HEK293T (cell line): ENCODE measurements around the gene MGRN1.
A peak's percentile ranks its signal among the peaks of the same experiment; 100 is the strongest.

Source experiments
- CTCF ChIA-PET: fragments of 350-600 bp; formaldehyde crosslinking; extraction: SDS; loops from one replicate; lab custom pipeline; 2021; ENCODE audit warnings: antibody characterized with exemption, inconsistent platforms; lab: Yijun Ruan, JAX
- POLR2A ChIA-PET: fragments of 350-600 bp; formaldehyde crosslinking; extraction: SDS; loops from one replicate; lab custom pipeline; 2020; ENCODE audit warnings: antibody characterized with exemption, inconsistent platforms; lab: Yijun Ruan, JAX
- DNase-seq: peaks from one replicate; pipeline ENCODE4 v3.0.0; 2012; ENCODE audit warnings: mixed read lengths; ENCODE audit errors: extremely low spot score
- ARNT ChIP-seq: fragments of 450-650 bp; IDR thresholded peaks from 2 replicates; pipeline ENCODE4 v1.6.1; 2017; ENCODE audit warnings: mild to moderate bottlenecking
- BHLHE40 ChIP-seq: fragments of 450-650 bp; IDR thresholded peaks from 2 replicates; pipeline ENCODE4 v1.6.1; 2016; ENCODE audit warnings: mild to moderate bottlenecking, moderate library complexity, borderline replicate concordance
- CTBP1 ChIP-seq: fragments of 450-650 bp; IDR thresholded peaks from 2 replicates; pipeline ENCODE4 v1.6.1; 2016; ENCODE audit warnings: borderline replicate concordance
- ELF4 ChIP-seq: fragments of 450-650 bp; IDR thresholded peaks from 2 replicates; pipeline ENCODE4 v1.6.1; 2017; ENCODE audit warnings: antibody characterized with exemption
- FOXA1 ChIP-seq: fragments of 450-650 bp; IDR thresholded peaks from 2 replicates; pipeline ENCODE4 v1.6.1; 2016; ENCODE audit warnings: mild to moderate bottlenecking
- FOXK2 ChIP-seq: fragments of 450-650 bp; IDR thresholded peaks from 2 replicates; pipeline ENCODE4 v1.6.1; 2016; ENCODE audit warnings: mild to moderate bottlenecking
- FOXM1 ChIP-seq: fragments of 450-650 bp; IDR thresholded peaks from 2 replicates; pipeline ENCODE4 v1.6.1; 2017; ENCODE audit warnings: mild to moderate bottlenecking, borderline replicate concordance
- HDGF ChIP-seq: fragments of 450-650 bp; IDR thresholded peaks from 2 replicates; pipeline ENCODE4 v1.6.1; 2017; ENCODE audit warnings: antibody characterized with exemption, borderline replicate concordance
- L3MBTL2 ChIP-seq: fragments of 450-650 bp; conservative IDR thresholded peaks from 2 replicates; pipeline ENCODE4 v1.6.1; 2016; ENCODE audit warnings: mild to moderate bottlenecking
- LEF1 ChIP-seq: fragments of 450-650 bp; IDR thresholded peaks from 2 replicates; pipeline ENCODE4 v1.6.1; 2017; ENCODE audit warnings: mild to moderate bottlenecking, borderline replicate concordance
- NFRKB ChIP-seq: fragments of 450-650 bp; IDR thresholded peaks from 2 replicates; pipeline ENCODE4 v1.6.1; 2016; ENCODE audit warnings: mild to moderate bottlenecking, moderate library complexity
- PKNOX1 ChIP-seq: fragments of 450-650 bp; IDR thresholded peaks from 2 replicates; pipeline ENCODE4 v1.6.1; 2016
- SP1 ChIP-seq: fragments of 450-650 bp; IDR thresholded peaks from 2 replicates; pipeline ENCODE4 v1.6.1; 2017
- SUZ12 ChIP-seq: fragments of 450-650 bp; IDR thresholded peaks from 2 replicates; pipeline ENCODE4 v1.6.1; 2016; ENCODE audit warnings: mild to moderate bottlenecking
- TARDBP ChIP-seq: fragments of 450-650 bp; IDR thresholded peaks from 2 replicates; pipeline ENCODE4 v1.6.1; 2016
- ZNF384 ChIP-seq: fragments of 450-650 bp; IDR thresholded peaks from 2 replicates; pipeline ENCODE4 v1.6.1; 2016

The MGRN1 gene

GRCh38 chr16:4616047-4616811, 8.4 kb upstream of the MGRN1 start:
- POLR2A ChIA-PET: interaction anchor here (0.6 to 2.6 kb wide), 11 partner anchors 8 to 153 kb away, joined by 3 to 21 read pairs (median 4); partner anchors contain the start of genes ANKS3, DNAAF8 and MGRN1
- peak; percentile 94 for DNase-seq
- TF ChIP-seq L3MBTL2 (peak; percentile 69), CTBP1 (no peak), NFRKB (no peak), SP1 (no peak), ZNF384 (no peak), BHLHE40 (no peak), FOXM1 (no peak), TARDBP (no peak), LEF1 (no peak), PKNOX1 (peak; percentile 96), ELF4 (peak; percentile 6; the same call in 1 of the 2 replicates), HDGF (no peak), FOXK2 (no peak), ARNT (no peak), FOXA1 (no peak), SUZ12 (no peak)
- CTCF ChIA-PET: interaction anchor here (0.6 to 0.8 kb wide), 3 partner anchors 110 to 483 kb away, joined by 3 read pairs; partner anchors contain the start of gene DNAJA3

- TF ChIP-seq FOXM1 (no peak), ARNT (no peak), LEF1 (no peak), PKNOX1 (no peak), FOXA1 (no peak), TARDBP (no peak), ZNF384 (no peak), FOXK2 (no peak), ELF4 (no peak), SUZ12 (no peak)
- POLR2A ChIA-PET: interaction anchor here (0.7 to 2.6 kb wide), 2 partner anchors 8 to 86 kb away, joined by 3 to 21 read pairs; partner anchors contain the start of gene MGRN1
- DNase-seq: no peak
- CTCF ChIA-PET: interaction anchor here (1.4 kb wide), 1 partner anchor 100 kb away, joined by 4 read pairs; no protein-coding TSS in a partner anchor
Observed at GRCh38 chr16:4617880-4618279, 6.7 kb upstream of the MGRN1 start.

- CTCF ChIA-PET: interaction anchor here (0.6 to 1.4 kb wide), 3 partner anchors 31 to 206 kb away, joined by 3 to 4 read pairs (median 3); no protein-coding TSS in a partner anchor
- no peak for DNase-seq
- POLR2A ChIA-PET: no interaction called here
Observed at GRCh38 chr16:4618645-4619418, 5.8 kb upstream of the MGRN1 start.

GRCh38 chr16:4623593-4623992, 1.0 kb upstream of the MGRN1 start:
- TF ChIP-seq LEF1: no peak
- no peak for TF ChIP-seq ELF4
- no peak for TF ChIP-seq NFRKB
- TF ChIP-seq HDGF: no peak
- no peak for TF ChIP-seq CTBP1
- TF ChIP-seq ARNT: no peak
- TF ChIP-seq L3MBTL2: no peak
- TF ChIP-seq ZNF384: no peak
- TF ChIP-seq FOXM1: no peak
- TF ChIP-seq TARDBP: no peak
- TF ChIP-seq PKNOX1: no peak
- TF ChIP-seq FOXA1: no peak
- no peak for TF ChIP-seq FOXK2
- no peak for TF ChIP-seq SUZ12
- no peak for TF ChIP-seq BHLHE40
- TF ChIP-seq SP1: no peak
- ChIA-PET POLR2A (interaction anchor here (1.1 to 3.5 kb wide), 2 partner anchors 7 to 10 kb away, joined by 3 to 21 read pairs; no protein-coding TSS in a partner anchor), CTCF (interaction anchor here (1.0 to 1.6 kb wide), 4 partner anchors 9 to 37 kb away, joined by 3 to 5 read pairs (median 3); no protein-coding TSS in a partner anchor)
- DNase-seq: no peak

More at GRCh38 chr16:4618645-4619418, 5.8 kb upstream of the MGRN1 start:
- TF ChIP-seq BHLHE40: no peak
- no peak for TF ChIP-seq FOXK2
- no peak for TF ChIP-seq SP1
- no peak for TF ChIP-seq ZNF384
- no peak for TF ChIP-seq SUZ12
- no peak for TF ChIP-seq CTBP1
- no peak for TF ChIP-seq ARNT
- no peak for TF ChIP-seq HDGF
- TF ChIP-seq FOXM1: no peak
